Ishikawa (cell line): Measurements from ENCODE around the gene NPC1.

Source experiments
- CEBPB ChIP-seq: IDR thresholded peaks from 2 replicates; pipeline ENCODE4 v1.6.1; 2012
- CREB1 ChIP-seq: IDR thresholded peaks from 2 replicates; pipeline ENCODE4 v1.6.1; 2012; ENCODE audit warnings: low read depth
- EGR1 ChIP-seq: IDR thresholded peaks from 2 replicates; pipeline ENCODE4 v1.6.1; 2012
- EP300 ChIP-seq: IDR thresholded peaks from 2 replicates; pipeline ENCODE4 v1.6.1; 2012; ENCODE audit warnings: borderline replicate concordance
- FOXM1 ChIP-seq: IDR thresholded peaks from 2 replicates; pipeline ENCODE4 v1.6.1; 2012; ENCODE audit warnings: low read depth, borderline replicate concordance
- MAX ChIP-seq: IDR thresholded peaks from 2 replicates; pipeline ENCODE4 v1.6.1; 2012
- NFIC ChIP-seq: IDR thresholded peaks from 2 replicates; pipeline ENCODE4 v1.6.1; 2012
- RAD21 ChIP-seq: IDR thresholded peaks from 2 replicates; pipeline ENCODE4 v1.6.1; 2012; ENCODE audit warnings: low read depth
- REST ChIP-seq: IDR thresholded peaks from 2 replicates; pipeline ENCODE4 v1.6.1; 2012; ENCODE audit warnings: low read depth, mild to moderate bottlenecking
- TAF1 ChIP-seq: IDR thresholded peaks from 2 replicates; pipeline ENCODE4 v1.6.1; 2012; ENCODE audit warnings: low read depth, mild to moderate bottlenecking
- TCF12 ChIP-seq: IDR thresholded peaks from 2 replicates; pipeline ENCODE4 v1.6.1; 2012; ENCODE audit warnings: low read depth
- TEAD4 ChIP-seq: IDR thresholded peaks from 2 replicates; pipeline ENCODE4 v1.6.1; 2012
- USF1 ChIP-seq: IDR thresholded peaks from 2 replicates; pipeline ENCODE4 v1.6.1; 2012
- YY1 ChIP-seq: IDR thresholded peaks from 2 replicates; pipeline ENCODE4 v1.6.1; 2012; ENCODE audit warnings: low read depth
- ZBTB7A ChIP-seq: IDR thresholded peaks from 2 replicates; pipeline ENCODE4 v1.6.1; 2012; ENCODE audit warnings: low read depth

Gene NPC1

GRCh38 chr18:23523429-23524212 is 62.7 kb downstream of the NPC1 start:
- no peak for TF ChIP-seq TEAD4
- no peak for TF ChIP-seq CEBPB
- no peak for TF ChIP-seq TAF1
- TF ChIP-seq USF1, result no peak
- no peak for TF ChIP-seq EGR1
- no peak for TF ChIP-seq ZBTB7A
- TF ChIP-seq NFIC, result no peak
- no peak for TF ChIP-seq REST
- TF ChIP-seq EP300, result no peak

GRCh38 chr18:23521907-23522306 is 64.4 kb downstream of the NPC1 start:
- TF ChIP-seq REST, result no peak
- no peak for TF ChIP-seq TCF12
- no peak for TF ChIP-seq TEAD4
- TF ChIP-seq EP300, result no peak
- no peak for TF ChIP-seq CREB1
- no peak for TF ChIP-seq CEBPB
- TF ChIP-seq YY1, result no peak
- TF ChIP-seq TAF1, result no peak
- TF ChIP-seq ZBTB7A, result no peak
- no peak for TF ChIP-seq USF1

- no peak for TF ChIP-seq CEBPB
- no peak for TF ChIP-seq ZBTB7A
- no peak for TF ChIP-seq CREB1
- TF ChIP-seq YY1, result no peak
- no peak for TF ChIP-seq EGR1
- no peak for TF ChIP-seq REST
- no peak for TF ChIP-seq TCF12
- TF ChIP-seq TEAD4, result no peak
- TF ChIP-seq FOXM1, result no peak
- no peak for TF ChIP-seq RAD21
- no peak for TF ChIP-seq NFIC
- TF ChIP-seq USF1, result no peak
- TF ChIP-seq TAF1, result no peak
- no peak for TF ChIP-seq MAX
- no peak for TF ChIP-seq EP300
Observed at GRCh38 chr18:23521271-23521670, 65.0 kb downstream of the NPC1 start.

- no peak for TF ChIP-seq YY1
- no peak for TF ChIP-seq TAF1
- TF ChIP-seq USF1, result no peak
- no peak for TF ChIP-seq TEAD4
- no peak for TF ChIP-seq EP300
- no peak for TF ChIP-seq TCF12
- no peak for TF ChIP-seq CREB1
- TF ChIP-seq EGR1, result no peak
- TF ChIP-seq RAD21, result no peak
- TF ChIP-seq REST, result no peak
- no peak for TF ChIP-seq CEBPB
- no peak for TF ChIP-seq FOXM1
- TF ChIP-seq ZBTB7A, result no peak
- TF ChIP-seq NFIC, result no peak
- TF ChIP-seq MAX, result no peak
Observed at GRCh38 chr18:23519734-23520133, 66.6 kb downstream of the NPC1 start.
